IPS-18c (cell line): Measurements from ENCODE around the gene PDCD11.
A peak's percentile ranks its signal among the peaks of the same experiment; 100 is the strongest.
"Not testable (repeated sequence)": the region's sequence is repeated elsewhere in the genome, so short reads cannot be mapped to it uniquely, and the experiment has no call there.

Experiments
- H3K4me3 ChIP-seq: 2 replicates; pipeline ENCODE4 v1.7.0; 2013; ENCODE audit warnings: low read depth, mild to moderate bottlenecking, low read length, moderate library complexity; ENCODE audit not compliant: insufficient read depth
- H3K9me3 ChIP-seq: one replicate; pipeline ENCODE4 v1.6.1; 2013; ENCODE audit warnings: mild to moderate bottlenecking, low read length, moderate library complexity; ENCODE audit not compliant: control insufficient read depth, insufficient read depth

Gene PDCD11

DNA sequence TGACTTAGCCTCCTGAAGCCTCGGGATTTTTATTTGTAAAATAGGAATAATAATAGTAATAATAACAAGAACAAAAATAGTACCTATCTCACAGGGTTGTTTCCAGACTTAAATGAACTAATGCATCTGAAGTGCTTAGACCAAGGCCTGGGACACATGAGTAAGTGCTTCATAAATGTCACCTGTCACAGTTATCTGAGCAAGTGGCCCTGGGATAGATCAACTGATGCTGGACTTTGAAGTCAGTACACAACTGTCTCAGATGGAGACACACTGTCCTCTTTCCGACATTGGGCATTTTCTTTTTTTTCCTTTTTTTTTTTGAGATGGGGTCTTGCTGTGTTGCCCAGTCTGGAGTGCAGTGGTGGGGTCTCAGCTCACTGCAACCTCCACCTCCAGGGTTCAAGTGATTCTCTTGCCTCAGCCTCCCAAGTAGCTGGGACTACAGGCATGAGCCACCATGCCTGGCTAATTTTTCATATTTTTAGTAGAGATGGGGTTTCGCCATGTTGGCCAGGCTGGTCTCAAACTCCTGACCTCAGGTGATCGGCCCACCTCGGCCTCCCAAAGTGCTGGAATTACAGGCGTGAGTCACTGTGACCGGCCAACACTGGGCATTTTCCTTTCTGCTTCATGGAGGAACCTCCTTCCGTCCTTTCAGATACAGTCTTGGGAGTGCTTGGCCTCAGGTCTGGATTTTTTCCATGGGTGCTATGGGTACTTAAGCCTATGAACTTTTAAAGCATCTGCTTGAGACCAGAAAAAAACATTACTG, 90.4 kb downstream of the PDCD11 start:
- H3K9me3 ChIP-seq, H3K4me3 ChIP-seq: not testable (repeated sequence)

DNA sequence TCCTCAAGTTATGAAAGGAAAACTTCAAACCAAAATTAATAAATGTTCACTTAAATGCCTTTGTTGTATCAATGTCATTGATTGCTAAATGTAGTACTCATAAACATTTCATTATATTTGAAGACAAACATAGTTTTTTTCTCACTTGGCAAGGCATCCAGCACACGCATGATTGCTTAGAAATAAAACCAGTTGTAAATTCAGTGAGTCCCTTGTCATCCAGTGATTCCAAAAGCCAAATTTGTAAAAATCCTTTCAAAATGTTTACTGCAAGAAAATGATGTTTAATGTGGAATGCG, 90.9 kb downstream of the PDCD11 start:
- no peaks in the 10 kb centered on the region for H3K9me3 ChIP-seq
- H3K4me3 ChIP-seq, result no peak overlapping the region

DNA sequence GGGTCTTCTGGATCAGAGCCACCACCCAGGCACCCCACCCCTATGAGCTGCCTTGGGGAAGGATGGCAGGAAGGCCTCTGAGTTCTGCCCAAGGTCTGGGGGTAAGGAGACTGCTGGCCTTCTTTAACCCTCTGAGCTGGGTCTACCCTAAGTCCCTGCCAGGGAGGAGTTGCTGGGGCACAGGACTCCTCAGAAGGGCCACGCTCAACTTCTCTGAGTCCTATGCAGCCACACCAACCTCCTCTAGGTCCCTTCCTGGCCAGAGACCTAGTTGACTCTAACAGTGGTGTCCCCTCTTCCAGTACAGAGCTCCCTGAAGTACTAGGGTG, 94.5 kb downstream of the PDCD11 start:
- no peak overlapping the region for H3K4me3 ChIP-seq

DNA sequence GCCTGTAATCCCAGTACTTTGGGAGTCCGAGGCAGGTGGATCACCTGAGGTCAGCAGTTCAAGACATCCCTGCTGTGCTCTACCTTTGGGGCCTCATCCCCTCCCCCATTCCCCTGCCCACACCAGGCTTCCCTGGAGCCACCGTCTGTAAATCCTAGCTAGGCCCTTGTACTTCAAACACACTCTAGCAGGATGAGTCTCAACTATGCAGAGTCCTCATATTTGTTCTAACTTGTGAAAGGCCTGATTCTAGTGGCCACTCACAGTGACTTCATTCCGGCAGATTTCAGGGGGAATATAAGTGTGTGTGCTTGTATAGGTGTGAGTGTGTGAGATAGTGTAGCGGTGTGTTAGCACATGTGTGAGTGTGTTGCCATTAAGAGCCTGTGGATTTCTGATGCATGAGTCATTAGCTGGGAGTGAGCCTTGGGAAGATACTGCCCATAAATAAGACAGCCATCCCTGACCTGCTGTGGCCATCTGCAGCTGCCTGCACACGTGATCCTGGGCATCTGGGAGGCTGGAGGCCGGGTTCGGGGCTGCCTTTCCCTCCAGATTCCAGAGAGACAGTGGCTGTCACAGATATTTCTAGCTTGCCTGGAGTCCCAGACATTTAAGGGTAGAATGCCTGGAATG, 95.4 kb downstream of the PDCD11 start:
- no peak overlapping the region for H3K4me3 ChIP-seq

More for the DNA sequence above, 94.5 kb downstream of the PDCD11 start:
- no peaks in the 10 kb centered on the region for H3K9me3 ChIP-seq

DNA sequence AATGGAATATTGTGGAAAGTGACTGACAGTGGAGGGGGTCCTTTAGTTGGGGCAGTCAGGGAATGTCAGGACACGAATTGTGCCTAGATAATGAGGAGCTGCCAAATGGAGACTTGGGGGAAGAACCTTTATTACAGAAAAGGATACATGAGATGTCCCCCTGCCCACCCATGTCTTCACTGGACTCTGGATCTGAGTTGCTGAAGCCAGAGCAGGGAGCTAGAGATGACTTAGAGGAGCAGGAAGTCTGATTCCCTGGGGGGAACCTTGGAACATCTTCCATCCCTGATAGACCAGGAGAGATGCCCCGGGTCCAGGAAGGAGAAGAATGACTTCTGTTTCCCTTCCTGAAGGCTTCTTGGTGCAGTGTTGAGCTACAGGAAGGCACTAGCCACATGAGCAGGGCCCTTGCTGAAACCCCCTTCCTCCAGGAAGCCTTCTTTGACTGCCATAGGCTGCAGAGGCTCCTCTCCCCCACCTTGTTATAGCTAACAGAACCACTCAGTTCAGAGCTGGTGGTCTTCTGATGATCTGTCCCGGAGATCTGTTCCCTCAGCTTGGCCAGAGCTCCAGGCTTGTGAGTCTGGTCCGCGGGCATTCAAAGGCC, 96.3 kb downstream of the PDCD11 start:
- Histone ChIP-seq H3K4me3 (peak overlapping the region; percentile 62; the same call in 1 of the 2 replicates), H3K9me3 (no peaks in the 10 kb centered on the region)

More for the DNA sequence above, 95.4 kb downstream of the PDCD11 start:
- no peaks in the 10 kb centered on the region for H3K9me3 ChIP-seq

DNA sequence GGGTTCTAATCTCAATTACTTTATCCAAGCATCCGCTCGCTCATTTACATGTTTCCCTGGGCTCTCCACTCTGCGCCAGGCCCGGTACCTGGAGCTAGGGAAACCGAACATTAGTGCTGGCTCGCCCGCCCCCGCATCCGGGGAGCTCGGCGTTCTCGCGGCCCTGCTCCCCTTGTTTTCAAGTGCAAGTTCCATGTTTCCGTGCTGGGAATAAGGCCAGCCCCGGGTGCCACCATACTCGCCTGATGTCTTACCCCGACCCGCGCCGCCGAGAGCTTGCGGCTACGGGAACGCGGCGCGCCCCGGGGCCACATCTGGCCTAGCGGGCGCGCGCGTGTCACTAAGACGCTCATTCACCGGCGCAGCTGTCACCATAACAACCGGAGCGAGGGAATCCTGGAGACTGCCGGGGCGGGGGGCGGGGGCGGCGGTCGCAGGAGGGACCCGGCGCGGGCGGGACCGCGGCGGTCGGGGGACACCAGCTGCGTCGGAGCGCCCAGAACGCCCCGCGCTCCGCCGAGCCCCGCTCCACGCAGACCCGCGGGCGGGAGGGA, 97.0 kb downstream of the PDCD11 start, which contains the start of gene NEURL1:
Gene NEURL1 (plus strand): TSS at position 344 of the 554 bp plus-strand sequence. CDS start 683 bp downstream, outside the sequence.
- H3K9me3 ChIP-seq, result no peaks in the 10 kb centered on the region
- peak within 1 kb of the TSS; percentile 62 for H3K4me3 ChIP-seq

DNA sequence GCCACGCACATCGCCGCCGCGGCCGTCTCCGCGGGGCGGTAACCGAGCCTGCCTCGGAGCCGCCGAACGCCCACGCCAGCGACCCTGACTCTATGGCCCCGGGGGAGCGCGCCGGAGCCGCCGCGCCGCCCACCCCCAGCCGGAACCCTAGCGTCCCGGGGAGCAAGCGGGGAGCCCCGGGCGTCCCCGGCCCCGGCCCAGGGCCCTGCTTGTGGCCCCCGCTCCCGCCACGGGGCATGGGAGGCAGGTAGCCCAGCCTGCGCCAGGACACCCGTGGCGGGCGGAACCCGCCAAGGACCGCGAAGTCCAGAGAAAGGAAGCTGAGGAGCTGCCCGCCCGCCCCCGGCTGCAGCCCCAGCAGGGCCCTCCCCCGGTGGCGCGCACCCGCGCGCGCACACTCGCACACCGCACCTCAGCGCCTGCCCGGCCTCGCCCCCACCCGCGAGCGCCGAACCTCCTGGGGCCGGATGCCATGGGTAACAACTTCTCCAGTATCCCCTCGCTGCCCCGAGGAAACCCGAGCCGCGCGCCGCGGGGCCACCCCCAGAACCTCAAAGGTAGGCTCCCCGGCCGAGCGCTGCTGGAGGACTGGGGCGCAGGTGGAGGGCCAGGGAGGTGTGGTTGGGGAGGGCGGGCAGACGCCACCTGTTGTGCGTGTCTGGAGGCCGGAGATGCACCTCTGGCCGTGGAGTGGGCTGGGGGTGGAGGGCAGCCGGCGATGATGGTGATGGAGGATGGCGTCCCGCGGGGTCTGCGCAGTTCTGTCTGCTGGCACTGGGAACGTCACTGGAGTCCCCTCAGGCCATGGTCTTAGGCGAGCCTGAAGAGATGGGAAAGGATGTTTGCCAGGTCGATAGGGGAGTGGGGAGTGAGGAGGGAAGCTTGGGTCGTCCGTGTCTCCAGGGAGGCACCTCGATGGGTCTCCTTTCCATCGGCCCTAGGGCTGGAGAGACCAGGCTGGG, 97.8 kb downstream of the PDCD11 start:
- peak overlapping the region; percentile 62 for H3K4me3 ChIP-seq

DNA sequence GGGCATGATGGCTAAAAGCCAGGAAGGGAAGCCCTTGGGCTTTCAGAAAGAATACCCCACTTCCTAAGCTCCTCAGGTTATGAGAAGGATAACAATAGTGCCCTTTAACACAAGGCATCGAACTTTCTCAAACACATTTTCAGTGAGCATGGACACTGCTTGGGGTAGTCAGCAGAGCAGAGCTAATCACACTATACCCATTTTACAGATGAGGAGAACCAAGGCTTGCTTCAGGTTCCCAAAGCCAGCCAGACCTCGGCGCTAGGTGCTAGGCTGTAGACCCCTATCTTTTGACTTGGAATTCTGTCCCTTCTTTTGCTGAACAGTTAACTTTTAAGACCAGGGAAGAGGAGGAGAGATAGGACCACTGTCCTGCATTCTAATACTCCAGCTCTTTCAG, 98.9 kb downstream of the PDCD11 start:
- Histone ChIP-seq H3K4me3 (no peak overlapping the region), H3K9me3 (no peaks in the 10 kb centered on the region)

More for the DNA sequence above, 97.8 kb downstream of the PDCD11 start:
- H3K9me3 ChIP-seq, result no peaks in the 10 kb centered on the region
